ENCODE results near the gene ALDOA.

The ALDOA gene

DNA sequence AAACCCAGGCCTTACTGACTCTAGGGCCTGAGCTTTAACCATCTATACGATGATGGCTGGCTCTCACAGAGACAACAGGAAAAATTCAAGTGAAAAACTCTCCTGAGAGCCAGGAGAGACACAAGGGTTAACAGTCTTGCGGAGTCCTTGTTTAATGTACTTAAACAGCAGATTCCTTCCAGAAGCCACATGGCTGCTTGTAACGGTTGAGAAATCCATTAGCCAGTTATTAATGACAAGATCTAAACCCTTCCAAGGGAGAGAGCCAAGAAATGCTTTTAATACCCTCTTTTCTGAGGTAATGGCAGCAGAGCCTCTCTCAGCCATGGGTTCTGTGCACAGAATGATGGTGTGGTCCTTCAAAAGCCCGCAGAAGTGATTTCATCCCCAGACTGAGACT is 5.2 kb upstream of the ALDOA start:
- TF ChIP-seq, protein P1, sequence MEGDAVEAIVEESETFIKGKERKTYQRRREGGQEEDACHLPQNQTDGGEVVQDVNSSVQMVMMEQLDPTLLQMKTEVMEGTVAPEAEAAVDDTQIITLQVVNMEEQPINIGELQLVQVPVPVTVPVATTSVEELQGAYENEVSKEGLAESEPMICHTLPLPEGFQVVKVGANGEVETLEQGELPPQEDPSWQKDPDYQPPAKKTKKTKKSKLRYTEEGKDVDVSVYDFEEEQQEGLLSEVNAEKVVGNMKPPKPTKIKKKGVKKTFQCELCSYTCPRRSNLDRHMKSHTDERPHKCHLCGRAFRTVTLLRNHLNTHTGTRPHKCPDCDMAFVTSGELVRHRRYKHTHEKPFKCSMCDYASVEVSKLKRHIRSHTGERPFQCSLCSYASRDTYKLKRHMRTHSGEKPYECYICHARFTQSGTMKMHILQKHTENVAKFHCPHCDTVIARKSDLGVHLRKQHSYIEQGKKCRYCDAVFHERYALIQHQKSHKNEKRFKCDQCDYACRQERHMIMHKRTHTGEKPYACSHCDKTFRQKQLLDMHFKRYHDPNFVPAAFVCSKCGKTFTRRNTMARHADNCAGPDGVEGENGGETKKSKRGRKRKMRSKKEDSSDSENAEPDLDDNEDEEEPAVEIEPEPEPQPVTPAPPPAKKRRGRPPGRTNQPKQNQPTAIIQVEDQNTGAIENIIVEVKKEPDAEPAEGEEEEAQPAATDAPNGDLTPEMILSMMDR (conservative IDR thresholded peaks at IDR 0.05): no peak
- H3K27ac ChIP-seq: peak overlapping the region; percentile 93

DNA sequence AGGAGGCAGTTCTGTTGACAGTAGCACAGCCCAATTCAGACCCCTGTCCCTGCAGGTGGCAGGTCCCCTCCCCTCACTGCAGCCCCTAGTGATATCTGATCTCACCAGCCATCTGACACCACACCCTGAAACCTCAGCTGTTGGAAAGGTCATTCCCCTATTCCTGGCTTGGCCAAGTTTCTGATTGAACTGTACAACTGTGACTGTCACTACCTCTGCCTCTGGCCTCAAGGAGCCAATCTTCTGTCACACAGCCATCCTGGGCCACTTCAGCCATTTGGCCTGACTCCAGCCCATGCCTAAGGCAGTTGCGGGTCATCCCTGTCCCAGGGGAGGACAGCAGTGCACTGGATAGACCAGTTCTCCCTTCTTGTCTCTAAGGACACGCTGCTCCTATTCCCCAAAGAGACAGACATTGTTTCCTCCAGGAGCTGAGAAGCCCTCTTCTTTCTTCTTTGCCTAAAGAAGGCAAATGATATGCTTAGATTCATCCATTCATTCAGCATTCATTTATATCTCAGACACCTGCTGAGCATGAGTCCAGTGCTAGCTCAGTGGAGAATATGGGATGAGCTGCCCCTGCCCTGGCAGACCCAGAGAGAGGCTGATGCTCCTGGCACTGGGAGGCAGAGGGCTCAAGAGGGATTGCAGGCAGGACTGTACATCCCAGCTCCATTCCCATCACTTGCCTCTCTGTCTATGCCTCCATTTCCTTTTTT is 4.6 kb upstream of the ALDOA start:
- H3K27ac ChIP-seq: peak overlapping the region; percentile 93
- TF ChIP-seq, protein P1 (conservative IDR thresholded peaks at IDR 0.05): no peak

DNA sequence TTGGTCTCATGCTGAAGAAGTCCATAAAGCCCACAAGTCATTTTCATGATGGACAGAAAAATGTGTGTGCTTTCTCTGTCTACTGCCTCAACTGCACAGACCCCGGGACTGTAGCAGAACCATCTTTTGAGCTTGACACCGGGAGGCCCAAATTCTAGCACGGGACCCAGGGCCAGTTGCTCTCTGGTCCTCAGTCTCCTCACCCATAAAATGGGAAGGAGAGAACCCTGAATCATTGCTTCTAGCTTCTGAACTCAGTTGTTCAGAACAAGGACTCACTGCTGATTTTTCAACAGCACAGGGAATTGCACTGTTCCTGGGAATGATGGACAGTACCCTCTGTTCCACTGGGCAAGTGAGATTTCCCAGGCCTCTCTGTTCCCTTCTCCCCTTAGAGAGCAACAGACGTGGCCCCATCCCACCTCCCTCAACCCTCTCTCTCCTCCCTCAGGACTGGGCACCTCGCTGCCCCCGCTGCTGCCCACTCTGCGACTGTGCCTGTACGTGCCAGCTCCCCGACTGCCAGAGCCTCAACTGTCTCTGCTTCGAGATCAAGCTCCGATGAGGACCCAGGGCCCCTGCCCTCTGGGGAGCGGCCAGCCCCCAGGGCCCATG is 2.2 kb upstream of the ALDOA start:
- TF ChIP-seq, protein P1 (conservative IDR thresholded peaks at IDR 0.05): no peak
- peak overlapping the region; percentile 93 for H3K27ac ChIP-seq

DNA sequence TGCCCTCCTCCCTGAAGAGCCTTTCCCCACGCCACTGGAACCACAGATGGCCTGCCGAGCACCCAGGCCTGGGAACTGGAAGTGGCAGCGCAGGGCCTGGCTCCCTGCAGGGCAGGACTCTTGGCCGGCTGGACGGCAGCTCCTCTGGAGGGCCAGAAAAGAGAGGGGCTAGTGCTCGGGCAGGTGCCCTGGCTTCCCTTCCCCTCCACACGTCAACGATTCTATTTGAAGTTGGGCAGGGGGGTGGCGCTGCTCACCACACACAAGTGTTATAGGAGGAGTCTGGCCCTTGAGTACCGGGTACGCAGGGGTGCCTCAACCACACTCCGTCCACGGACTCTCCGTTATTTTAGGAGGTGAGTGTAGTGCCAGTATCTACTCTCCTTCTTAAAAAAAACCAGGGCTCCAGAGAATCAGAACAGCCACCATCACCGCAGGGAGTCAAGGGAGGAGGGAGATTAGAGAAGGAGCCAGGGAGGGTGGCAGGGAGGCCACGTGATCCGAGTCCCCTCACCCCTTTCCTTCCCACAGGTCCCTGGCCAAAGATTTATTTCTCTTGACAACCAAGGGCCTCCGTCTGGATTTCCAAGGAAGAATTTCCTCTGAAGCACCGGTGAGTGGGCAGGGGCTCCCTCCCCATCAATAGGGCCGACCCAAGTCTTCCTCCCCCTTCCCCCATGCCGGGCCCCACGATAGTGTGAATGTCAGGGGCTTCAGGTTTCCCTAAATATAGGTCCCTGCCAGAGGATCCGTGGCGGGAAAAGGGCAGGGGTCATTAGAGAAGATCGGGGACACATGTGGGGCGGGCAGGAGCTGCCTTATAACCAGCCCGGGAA is 1.4 kb upstream of the ALDOA start:
- peak overlapping the region; percentile 93 for H3K27ac ChIP-seq
- TF ChIP-seq, protein P1 (conservative IDR thresholded peaks at IDR 0.05): peak; percentile 15; the same call in 1 of the 2 replicates

DNA sequence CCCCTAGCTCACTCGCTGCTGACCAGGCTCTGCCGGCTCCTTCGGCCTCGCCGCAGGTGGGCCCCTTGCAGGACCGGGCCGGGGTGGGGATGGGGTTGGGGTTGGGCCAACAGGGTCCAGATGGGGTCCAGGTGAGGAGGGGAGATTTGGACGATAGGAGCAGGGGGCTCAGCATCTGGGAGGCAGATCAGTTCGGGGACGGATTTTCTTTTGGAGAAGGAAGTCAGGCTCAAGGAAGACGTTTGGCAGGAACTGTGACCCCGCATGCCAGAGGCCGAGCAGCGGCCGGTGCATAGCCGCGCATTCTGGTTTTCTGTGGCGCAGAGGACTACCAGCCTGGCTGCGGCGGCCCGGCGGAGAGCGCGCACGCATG is 845 bp upstream of the ALDOA start:
- TF ChIP-seq, protein P1 (conservative IDR thresholded peaks at IDR 0.05): no peak
- peak overlapping the region; percentile 93 for H3K27ac ChIP-seq

DNA sequence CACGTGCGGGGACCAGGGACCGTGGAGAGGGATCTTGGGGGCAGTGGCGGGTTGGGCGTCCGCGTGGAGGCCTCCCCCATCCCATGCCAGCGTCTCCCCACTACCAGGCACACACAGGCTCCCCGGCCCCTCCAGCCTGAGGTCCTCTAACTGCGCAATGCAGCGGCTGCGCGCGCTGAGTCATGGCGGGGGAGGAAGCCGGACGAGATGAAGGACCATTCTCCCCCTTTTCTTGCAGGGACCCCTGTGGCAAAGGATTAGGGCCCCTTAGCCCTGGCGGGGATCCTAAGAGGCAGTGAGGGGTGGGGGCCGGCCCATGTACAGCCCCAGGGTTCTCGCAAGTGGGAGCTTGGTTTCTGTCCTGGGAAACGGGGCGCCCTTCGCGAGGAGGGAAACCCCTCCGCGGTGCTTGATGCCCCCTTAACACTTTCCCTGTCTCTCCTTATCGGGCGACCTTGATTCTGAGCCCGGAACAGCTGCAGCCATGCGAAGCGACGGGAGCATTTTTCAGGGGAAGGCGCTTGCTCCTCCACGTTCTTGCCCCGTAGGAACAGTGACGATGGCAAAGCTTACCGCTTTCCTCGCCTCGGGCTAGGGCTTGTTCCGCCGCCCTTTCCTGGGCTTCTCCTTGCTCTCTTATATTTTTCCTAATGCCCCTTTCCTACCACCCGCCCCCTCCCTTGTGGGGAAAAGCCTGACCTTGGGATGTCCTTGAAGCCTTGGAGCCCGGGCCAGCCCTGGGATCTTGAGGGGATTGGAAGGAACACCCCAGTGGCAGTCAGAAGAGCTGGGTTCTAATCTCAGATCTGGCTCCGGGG is 592 bp downstream of the ALDOA start:
- H3K27ac ChIP-seq: peak overlapping the region; percentile 93
- TF ChIP-seq, protein P1 (conservative IDR thresholded peaks at IDR 0.05): no peak
